ENCODE measurements around the gene EFCAB5. TPM values are rescaled to one million over a fixed set of nuclear protein-coding genes. Genes with fewer than 3 reads are reported as not detected.

Gene EFCAB5
- total RNA-seq, 1 donor from 2014 or later, result 1.2 TPM

DNA sequence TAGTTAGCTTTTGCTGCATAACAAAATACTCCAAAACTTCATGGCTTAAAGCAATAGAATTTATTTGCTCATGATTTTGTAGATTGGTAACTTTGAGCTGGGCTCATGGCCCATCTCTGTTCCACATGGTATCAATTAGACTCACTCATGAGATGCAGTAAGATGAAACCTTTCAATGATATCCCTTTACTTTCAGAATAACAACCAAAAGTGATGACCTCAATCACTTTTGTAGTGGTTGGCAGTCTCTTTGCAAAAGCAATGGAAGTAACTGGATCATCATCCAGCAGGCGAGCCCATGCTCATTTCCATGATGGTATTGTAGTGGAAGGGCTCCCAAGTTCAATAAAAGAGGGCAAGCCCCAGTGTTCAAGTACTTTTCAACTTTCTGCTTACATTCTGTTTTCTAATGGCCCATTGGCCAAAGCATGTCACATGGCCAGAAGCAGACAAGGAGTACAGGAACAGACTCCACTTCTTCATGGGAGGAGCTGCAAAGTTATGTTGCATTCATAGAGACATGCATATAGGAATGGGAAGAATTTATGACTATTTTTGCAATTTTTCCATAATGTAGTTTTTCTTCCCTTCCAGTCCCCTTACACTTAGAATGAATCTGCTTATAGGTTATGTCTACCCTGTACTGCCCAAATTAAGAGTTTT lies 41.7 kb downstream of the EFCAB5 start:
- no peak overlapping the region for H3K4me3 Mint-ChIP-seq (ENCODE audit: unreplicated experiment)
- H3K4me1 Mint-ChIP-seq (ENCODE audit: unreplicated experiment), result no peaks in the 10 kb centered on the region
- H3K27me3 Mint-ChIP-seq (ENCODE audit: unreplicated experiment), result peaks cover 38% of the 10 kb centered on the region
- DNase-seq (ENCODE audit: extremely low spot score, unreplicated experiment), result no peak
- TF ChIP-seq CTCF (IDR thresholded peaks at IDR 0.05), result no peak
- peaks cover 6% of the 10 kb centered on the region for H3K9me3 Mint-ChIP-seq (ENCODE audit: unreplicated experiment)
- no peaks in the 10 kb centered on the region for H3K36me3 Mint-ChIP-seq (ENCODE audit: unreplicated experiment)
- no peak overlapping the region for H3K27ac Mint-ChIP-seq (ENCODE audit: unreplicated experiment)

DNA sequence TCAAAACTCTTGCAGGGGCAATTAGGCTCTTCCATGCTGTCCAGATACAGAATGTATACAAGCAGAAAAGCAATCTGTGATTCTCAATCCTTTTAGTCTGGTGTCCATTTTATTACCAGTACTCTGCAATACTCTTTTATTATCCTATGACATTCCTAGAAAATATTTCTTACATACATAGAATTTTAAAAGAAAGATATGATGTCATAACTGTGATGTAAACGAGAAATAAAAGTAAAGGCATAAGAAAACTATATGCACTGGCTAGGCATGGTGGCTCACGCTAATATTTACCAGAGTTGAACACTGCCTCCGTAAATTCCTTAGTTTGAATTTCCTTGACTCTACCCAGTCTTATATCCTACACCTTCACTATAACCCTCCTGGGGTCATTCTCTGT lies 55.0 kb downstream of the EFCAB5 start:
- H3K9me3 Mint-ChIP-seq (ENCODE audit: unreplicated experiment), result peaks cover 8% of the 10 kb centered on the region
- DNase-seq (ENCODE audit: extremely low spot score, unreplicated experiment), result no peak
- H3K27ac Mint-ChIP-seq (ENCODE audit: unreplicated experiment), result no peak overlapping the region
- H3K4me3 Mint-ChIP-seq (ENCODE audit: unreplicated experiment), result no peak overlapping the region
- H3K36me3 Mint-ChIP-seq (ENCODE audit: unreplicated experiment), result no peaks in the 10 kb centered on the region
- no peak for TF ChIP-seq CTCF (IDR thresholded peaks at IDR 0.05)
- H3K27me3 Mint-ChIP-seq (ENCODE audit: unreplicated experiment), result peaks cover 46% of the 10 kb centered on the region
- H3K4me1 Mint-ChIP-seq (ENCODE audit: unreplicated experiment), result no peaks in the 10 kb centered on the region

GRCh38 chr17:30000001-30000754 lies 58.7 kb downstream of the EFCAB5 start:
- no peak for DNase-seq (ENCODE audit: extremely low spot score, unreplicated experiment)
- peaks cover 46% of the 10 kb centered on the region for H3K27me3 Mint-ChIP-seq (ENCODE audit: unreplicated experiment)
- TF ChIP-seq CTCF (IDR thresholded peaks at IDR 0.05), result peak; percentile 24
- H3K27ac Mint-ChIP-seq (ENCODE audit: unreplicated experiment), result no peak overlapping the region
- H3K4me3 Mint-ChIP-seq (ENCODE audit: unreplicated experiment), result no peak overlapping the region
- H3K9me3 Mint-ChIP-seq (ENCODE audit: unreplicated experiment), result peaks cover 4% of the 10 kb centered on the region
- H3K4me1 Mint-ChIP-seq (ENCODE audit: unreplicated experiment), result no peaks in the 10 kb centered on the region
- no peaks in the 10 kb centered on the region for H3K36me3 Mint-ChIP-seq (ENCODE audit: unreplicated experiment)

GRCh38 chr17:30000755-30001257 lies 59.4 kb downstream of the EFCAB5 start:
- peaks cover 39% of the 10 kb centered on the region for H3K27me3 Mint-ChIP-seq (ENCODE audit: unreplicated experiment)
- no peak overlapping the region for H3K27ac Mint-ChIP-seq (ENCODE audit: unreplicated experiment)
- peaks cover 4% of the 10 kb centered on the region for H3K9me3 Mint-ChIP-seq (ENCODE audit: unreplicated experiment)
- H3K4me1 Mint-ChIP-seq (ENCODE audit: unreplicated experiment), result no peaks in the 10 kb centered on the region
- no peak for DNase-seq (ENCODE audit: extremely low spot score, unreplicated experiment)
- H3K36me3 Mint-ChIP-seq (ENCODE audit: unreplicated experiment), result no peaks in the 10 kb centered on the region
- no peak overlapping the region for H3K4me3 Mint-ChIP-seq (ENCODE audit: unreplicated experiment)
- no peak for TF ChIP-seq CTCF (IDR thresholded peaks at IDR 0.05)

DNA sequence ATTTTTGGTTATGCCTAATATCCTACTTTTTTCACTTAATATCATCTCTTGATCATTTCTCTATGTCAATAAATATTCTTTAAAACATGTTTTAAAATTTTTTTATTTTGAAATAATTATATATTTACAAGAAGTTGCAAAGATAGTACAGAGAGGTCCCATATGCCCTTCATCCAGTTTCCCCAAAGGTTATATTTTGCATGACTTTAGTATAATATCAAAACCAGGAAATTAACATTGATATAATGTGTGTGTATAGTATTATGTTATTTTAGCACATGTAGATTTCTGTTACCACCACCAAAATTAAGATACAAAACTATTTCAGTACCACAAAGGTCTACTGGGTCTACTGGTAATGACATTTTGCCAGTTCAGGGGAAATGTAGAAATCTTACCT lies 60.7 kb downstream of the EFCAB5 start:
- no peak for DNase-seq (ENCODE audit: extremely low spot score, unreplicated experiment)
- H3K27ac Mint-ChIP-seq (ENCODE audit: unreplicated experiment), result no peak overlapping the region
- H3K9me3 Mint-ChIP-seq (ENCODE audit: unreplicated experiment), result peaks cover 4% of the 10 kb centered on the region
- H3K4me1 Mint-ChIP-seq (ENCODE audit: unreplicated experiment), result no peaks in the 10 kb centered on the region
- no peak for TF ChIP-seq CTCF (IDR thresholded peaks at IDR 0.05)
- H3K27me3 Mint-ChIP-seq (ENCODE audit: unreplicated experiment), result peaks cover 38% of the 10 kb centered on the region
- no peaks in the 10 kb centered on the region for H3K36me3 Mint-ChIP-seq (ENCODE audit: unreplicated experiment)
- no peak overlapping the region for H3K4me3 Mint-ChIP-seq (ENCODE audit: unreplicated experiment)

All from osteocyte (in vitro differentiated cells).